K562 (cell line): ENCODE measurements around the gene THEMIS. TPM values are rescaled to one million over a fixed set of nuclear protein-coding genes. Genes with fewer than 3 reads are reported as not detected.

Experiments
- ATAC-seq: fragments of 200-7000 bp; cut with Tn5 transposase; 3 replicates; pipeline ENCODE4 v1.9.1; 2020; ENCODE audit warnings: moderate library complexity
- BruUV-seq: library from RNA; stranded (reverse); fragments of 400-500 nt; replicated peaks from 2 replicates; lab custom pipeline; 2021; lab: Mats Ljungman, UMichigan
- CTCF ChIA-PET: fragments of 300-600 bp; formaldehyde crosslinking; extraction: SDS; loops from one replicate; lab custom pipeline; 2021; ENCODE audit warnings: low intra/inter-chr PET ratio; lab: Yijun Ruan, JAX
- POLR2A ChIA-PET: fragments of 300-600, 350-650 bp; sonication (Branson Sonifier 250); formaldehyde crosslinking; extraction: SDS; loops from one replicate; lab custom pipeline; 2021; ENCODE audit warnings: antibody characterized with exemption, inconsistent platforms; lab: Yijun Ruan, JAX
- DNase-seq, 4 experiments: peaks; one replicate each; pipeline versions ENCODE4 v3.0.0 to v3.0.0-alpha.2; 2011 to 2018; ENCODE audit warnings: low spot score in 3 of 4, mixed read lengths in 3 of 4; ENCODE audit errors: extremely low read depth in 1 of 4
- FAIRE-seq: peaks from 2 replicates; lab custom pipeline; 2011; peaks lifted over from hg19 to GRCh38; lab: Jason Lieb, UNC
- H2AFZ ChIP-seq: 2 replicates; pipeline ENCODE4 v1.6.0; 2011; ENCODE audit warnings: low read depth, low read length, control low read depth, inconsistent platforms
- H3K27ac ChIP-seq: fragments of 200-600 bp; 3 replicates; pipeline ENCODE4 v1.8.0; 2011; ENCODE audit warnings: low read depth, mild to moderate bottlenecking, control low read depth, inconsistent platforms, low read length, moderate library complexity, mixed read lengths; ENCODE audit errors: extremely low read depth
- H3K27me3 ChIP-seq, 2 experiments: fragments of 300-600 bp in 1 of 2; 2 replicates in 1 of 2; 3 replicates in 1 of 2; pipeline versions ENCODE4 v1.6.0 to v1.8.0; 2011; ENCODE audit warnings: inconsistent platforms in 2 of 2, low read length in 2 of 2, mild to moderate bottlenecking in 1 of 2, mixed read lengths in 1 of 2, moderate library complexity in 1 of 2; ENCODE audit not compliant: control insufficient read depth in 2 of 2, insufficient read depth in 2 of 2
- H3K36me3 ChIP-seq: fragments of 300-600 bp; 3 replicates; pipeline ENCODE4 v1.8.0; 2011; ENCODE audit warnings: mild to moderate bottlenecking, low read length, inconsistent platforms; ENCODE audit not compliant: control insufficient read depth, insufficient read depth
- H3K4me1 ChIP-seq, 2 experiments: fragments of 200-600 bp in 1 of 2; replicated peaks in 1 of 2; 2 replicates in 1 of 2; 3 replicates in 1 of 2; pipeline versions ENCODE4 v1.5.1 to v1.8.0; 2011; ENCODE audit warnings: inconsistent platforms in 2 of 2, low read length in 2 of 2, mild to moderate bottlenecking in 1 of 2, mixed read lengths in 1 of 2, moderate library complexity in 1 of 2; ENCODE audit not compliant: control insufficient read depth in 2 of 2, insufficient read depth in 2 of 2
- H3K4me2 ChIP-seq: 2 replicates; pipeline ENCODE4 v1.6.1; 2011; ENCODE audit warnings: low read length, control low read depth, inconsistent platforms, mixed read lengths; ENCODE audit not compliant: insufficient read depth
- H3K4me3 ChIP-seq: fragments of 200-600 bp; sonication (generic), shearing (Covaris generic); 2 replicates; pipeline ENCODE4 v1.5.1; 2016; ENCODE audit warnings: control low read depth, inconsistent platforms
- H3K79me2 ChIP-seq: fragments of 200-600 bp; 3 replicates; pipeline ENCODE4 v1.8.0; 2011; ENCODE audit warnings: low read length, inconsistent platforms; ENCODE audit not compliant: control insufficient read depth, insufficient read depth
- H3K9ac ChIP-seq, 2 experiments: 2 replicates each; pipeline versions ENCODE4 v1.6.0 to v1.6.1; 2011; ENCODE audit warnings: low read depth in 2 of 2, low read length in 2 of 2, control low read depth in 1 of 2, inconsistent platforms in 1 of 2, mild to moderate bottlenecking in 1 of 2, mixed read lengths in 1 of 2; ENCODE audit not compliant: insufficient read depth in 1 of 2
- H3K9me1 ChIP-seq: one replicate; pipeline ENCODE4 v1.6.0; 2011; ENCODE audit warnings: inconsistent platforms, mild to moderate bottlenecking, low read length, moderate library complexity; ENCODE audit not compliant: control insufficient read depth, insufficient read depth
- H3K9me3 ChIP-seq: replicated peaks from 2 replicates; pipeline ENCODE4 v1.5.1; 2011; ENCODE audit warnings: low read depth, low read length, inconsistent platforms; ENCODE audit not compliant: control insufficient read depth, insufficient read depth
- H4K20me1 ChIP-seq: replicated peaks from 2 replicates; pipeline ENCODE4 v1.6.1; 2011; ENCODE audit warnings: low read length, inconsistent platforms, mixed read lengths; ENCODE audit not compliant: control insufficient read depth, insufficient read depth
- EGR1 ChIP-seq: fragments of 450-650 bp; conservative IDR thresholded peaks from 2 replicates; pipeline ENCODE4 v1.6.1; 2017; ENCODE audit warnings: mild to moderate bottlenecking
- ILK ChIP-seq: fragments of 450-650 bp; IDR thresholded peaks from 2 replicates; pipeline ENCODE4 v1.6.1; 2016; ENCODE audit warnings: missing genetic modification characterization, low read depth, mild to moderate bottlenecking, missing compliant biosample characterization, moderate library complexity, borderline replicate concordance
- MBD2 ChIP-seq: sonication (generic); IDR thresholded peaks from 2 replicates; pipeline ENCODE4 v1.6.1; 2016; ENCODE audit warnings: low read depth, borderline replicate concordance
- MLLT1 ChIP-seq, 2 experiments: fragments of 450-650 bp; IDR thresholded peaks; 2 replicates each; pipeline ENCODE4 v1.6.1; 2016
- MXD1 ChIP-seq: fragments of 250-450 bp; sonication (Bioruptor Pico); IDR thresholded peaks from 2 replicates; pipeline ENCODE4 v1.8.0; 2021; ENCODE audit warnings: borderline replicate concordance, mild to moderate bottlenecking, moderate library complexity; ENCODE audit not compliant: poor library complexity, severe bottlenecking
- NRF1 ChIP-seq, 2 experiments: fragments of 450-650 bp; IDR thresholded peaks in 1 of 2; conservative IDR thresholded peaks in 1 of 2; 2 replicates each; pipeline ENCODE4 v1.6.1; 2014; ENCODE audit warnings: mild to moderate bottlenecking in 2 of 2
- OTX1 ChIP-seq: fragments of 450-650 bp; formaldehyde crosslinking; IDR thresholded peaks from 2 replicates; pipeline ENCODE4 v1.4.0; 2022; ENCODE audit warnings: mild to moderate bottlenecking
- SNRNP70 ChIP-seq: fragments of 200-400 bp; formaldehyde crosslinking; optimal IDR thresholded peaks from 2 replicates; pipeline ENCODE3; 2017; ENCODE audit warnings: low read depth, low read length
- TRIM24 ChIP-seq, 2 experiments: fragments of 450-650 bp; IDR thresholded peaks; 2 replicates each; pipeline ENCODE4 v1.6.1; 2016
- ZNF551 ChIP-seq: fragments of 250-450 bp; sonication (Bioruptor Pico); IDR thresholded peaks from 2 replicates; pipeline ENCODE4 v1.5.0; 2021; ENCODE audit warnings: mild to moderate bottlenecking, moderate library complexity
- WGBS: fragments of 100-300 bp; shearing (Covaris generic); methylation state at CpG from one replicate; pipeline ENCODE4 v1.1.6; 2016; ENCODE audit warnings: low coverage, mixed read lengths; ENCODE audit not compliant: insufficient coverage; ENCODE audit errors: missing lambda C conversion rate; 5-methylcytosine and 5-hydroxymethylcytosine counted together
- in situ Hi-C: fragments of 300-500 bp; cut with MboI; formaldehyde crosslinking; loops from 4 replicates; pipeline ENCODE4 v1.15.0; 2018; ENCODE audit warnings: inconsistent platforms, mixed read lengths
- intact Hi-C: fragments of 100-400 bp; cut with micrococcal nuclease; formaldehyde crosslinking; loops from 2 replicates; pipeline ENCODE4 v1.14.2; 2022
- polyA plus RNA-seq, 8 experiments: library from polyadenylated mRNA; depleted of rRNA in 4 of 8; stranded (reverse) in 5 of 8; unstranded in 3 of 8; fragments of >200 nt; fragmentation: Nextera tagmentation in 2 of 8; fragmentation: Illumina TruSeq in 1 of 8; extraction: Ambion mirVana in 2 of 8; extraction: Trizol in 1 of 8; gene quantifications; 2 replicates each; pipeline versions ENCODE4 v1.2.1 to v1.2.3, GENCODE V29; 2011 to 2014; ENCODE audit warnings: inconsistent platforms in 1 of 8, missing spikeins in 1 of 8
- total RNA-seq, 7 experiments: library from RNA; depleted of rRNA in 6 of 7; stranded (reverse); fragments of >200 nt in 6 of 7; fragmentation: Illumina TruSeq in 2 of 7; extraction: Trizol in 2 of 7; gene quantifications; 2 replicates each; pipeline versions ENCODE4 v1.2.1 to v1.2.3, GENCODE V29; 2011 to 2021; ENCODE audit warnings: low replicate concordance in 1 of 7

The THEMIS gene
- total and polyA plus RNA-seq, 9 of the 15 experiments (the other 6 are each of a cell fraction or from before 2014, with no cell fraction given) = 0.09 TPM; not detected in 8

GRCh38 chr6:127886603-127887002, 14.3 kb downstream of the THEMIS start:
- ChIA-PET POLR2A (no interaction called here), CTCF (no interaction called here)
- H3K9ac ChIP-seq = no peak overlapping the region
- intact Hi-C loops = no loop called here
- no peaks in the 10 kb centered on the region for H3K36me3 ChIP-seq
- in situ Hi-C loops = no loop called here
- no TSS peak for BruUV-seq
- FAIRE-seq = no peak
- no peaks in the 10 kb centered on the region for H3K79me2 ChIP-seq
- H4K20me1 ChIP-seq = no peaks in the 10 kb centered on the region
- H2AFZ ChIP-seq = no peak overlapping the region
- TF ChIP-seq MBD2 = no peak
- no peak for TF ChIP-seq OTX1 (CRISPR knock-in tag)
- TF ChIP-seq TRIM24 (IDR thresholded peaks at IDR 0.05) = no peak
- TF ChIP-seq ILK (tag) = no peak
- no peak for TF ChIP-seq ZNF551 (CRISPR knock-in tag)
- TF ChIP-seq EGR1 = no peak
- no peak for TF ChIP-seq SNRNP70
- no peak for TF ChIP-seq MXD1 (CRISPR knock-in tag)
- TF ChIP-seq NRF1 (conservative IDR thresholded peaks at IDR 0.05 in 1 of 2, IDR thresholded peaks at IDR 0.05 in 1 of 2) = no peak
- TF ChIP-seq MLLT1 (IDR thresholded peaks at IDR 0.05) = no peak
- no peak overlapping the region for H3K4me2 ChIP-seq
- no peak for ATAC-seq
- no peak for DNase-seq
- H3K4me3 ChIP-seq = no peak overlapping the region
- 0% methylated on average over 3 of the region's 3 CpGs for WGBS
- H3K27me3 ChIP-seq = no peaks in the 10 kb centered on the region
- no peaks in the 10 kb centered on the region; the same call in 1 of the 2 replicates for H3K9me3 ChIP-seq
- no peak overlapping the region for H3K27ac ChIP-seq
- H3K4me1 ChIP-seq = no peaks in the 10 kb centered on the region
- no peaks in the 10 kb centered on the region for H3K9me1 ChIP-seq
